ENCODE measurements around the gene ITPRIPL2.

The ITPRIPL2 gene

DNA sequence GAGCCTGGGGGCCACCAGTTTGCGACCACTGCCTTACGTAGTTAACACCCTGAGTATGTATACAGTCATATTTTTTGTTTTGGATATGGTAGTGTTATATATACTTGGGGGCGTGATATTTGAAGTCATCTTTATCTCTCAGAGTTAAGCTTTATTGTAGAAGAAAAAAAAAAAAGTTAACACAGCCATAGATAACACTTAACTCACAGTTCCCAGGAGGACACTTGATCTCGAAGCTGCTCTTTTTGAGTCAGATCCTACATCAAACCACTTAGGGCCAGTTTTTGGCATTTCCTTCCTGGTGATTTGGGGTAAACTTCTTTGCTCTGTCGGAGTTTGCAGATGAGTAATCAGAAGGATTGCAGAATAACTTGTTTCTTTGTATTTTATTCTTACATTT is 5.8 kb downstream of the ITPRIPL2 start:
- no peak for DNase-seq (ENCODE audit: low spot score)

DNA sequence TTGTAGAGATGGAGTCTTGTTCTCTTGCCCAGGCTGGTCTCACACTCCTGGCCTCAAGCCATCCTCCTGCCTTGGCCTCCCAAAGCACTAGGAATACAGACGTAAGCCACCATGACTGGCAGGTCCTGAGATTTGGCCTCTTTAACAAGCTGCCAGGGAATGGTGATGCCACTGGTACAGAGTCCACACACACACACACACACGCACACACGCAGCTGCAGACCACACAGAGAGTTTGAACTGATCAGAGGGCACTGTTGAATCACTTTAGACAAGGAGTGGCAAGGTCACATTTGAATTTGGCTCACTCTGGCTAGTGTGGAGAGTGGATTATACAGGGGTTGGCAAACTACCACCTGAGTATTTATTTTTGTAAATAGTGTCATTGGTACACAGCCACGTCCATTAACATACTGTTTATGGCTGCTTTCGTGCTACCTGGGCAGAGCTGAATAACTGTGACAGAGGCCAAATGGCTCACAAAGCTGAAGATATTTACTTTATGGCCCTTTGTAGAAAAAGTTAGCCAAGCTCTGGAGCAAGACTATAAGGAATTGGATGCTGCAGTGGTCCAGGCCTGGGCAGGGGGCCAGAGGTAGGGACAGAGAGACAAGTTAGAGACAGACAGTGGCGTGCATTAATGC is 9.9 kb downstream of the ITPRIPL2 start:
- no peak for DNase-seq (ENCODE audit: low spot score)
- no peak for FAIRE-seq

More for the DNA sequence above, 5.8 kb downstream of the ITPRIPL2 start:
- no peak for FAIRE-seq

DNA sequence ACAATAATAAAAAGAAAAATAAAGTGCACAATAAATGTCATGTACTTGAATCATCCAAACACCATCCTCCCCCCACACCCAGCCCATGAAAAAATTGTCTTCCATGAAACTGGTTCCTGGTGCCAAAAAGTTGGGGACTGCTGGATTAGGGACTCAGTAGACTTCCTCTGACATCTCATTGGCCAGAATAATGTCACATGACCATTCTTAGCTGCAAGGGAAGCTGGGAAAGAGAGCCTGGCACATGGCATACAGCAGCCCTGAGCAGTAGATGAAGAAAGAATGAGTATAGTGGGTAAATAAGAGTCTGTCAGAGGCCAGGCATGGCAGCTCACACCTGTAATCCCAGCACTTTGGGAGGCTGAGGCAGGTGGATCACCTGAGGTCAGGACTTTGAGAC is 12.5 kb downstream of the ITPRIPL2 start:
- DNase-seq (ENCODE audit: low spot score): no peak
- no peak for FAIRE-seq

GRCh38 chr16:19127205-19127604 is 13.4 kb downstream of the ITPRIPL2 start:
- FAIRE-seq (no peak), DNase-seq (ENCODE audit: low spot score) (no peak)

DNA sequence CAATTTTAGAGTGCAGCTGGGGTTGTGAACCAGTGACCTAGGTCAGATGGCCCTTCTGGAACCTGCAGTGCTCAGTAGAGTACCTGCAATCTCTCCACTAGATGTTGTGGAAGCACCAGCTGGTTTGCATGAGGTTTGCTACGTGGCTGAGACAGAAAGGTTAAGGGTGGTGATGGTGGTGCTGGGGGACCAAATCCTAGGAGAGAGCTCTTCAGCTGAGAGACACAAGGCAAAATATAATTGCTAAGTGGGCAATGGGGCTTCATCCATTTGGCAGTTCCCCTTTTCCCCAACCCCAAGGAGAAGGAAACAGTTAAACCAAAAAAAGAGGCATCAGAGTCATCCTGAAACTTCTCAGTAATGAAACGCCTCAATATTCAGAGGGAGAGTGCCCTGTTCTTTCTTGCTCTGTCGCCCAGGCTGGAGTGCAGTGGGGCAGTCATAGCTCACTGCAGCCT is 13.9 kb downstream of the ITPRIPL2 start:
- FAIRE-seq (no peak), DNase-seq (ENCODE audit: low spot score) (no peak)

GRCh38 chr16:19128454-19129200 is 14.9 kb downstream of the ITPRIPL2 start:
- DNase-seq (ENCODE audit: low spot score): no peak
- FAIRE-seq: no peak

- no peak for FAIRE-seq
- DNase-seq (ENCODE audit: low spot score): no peak
Observed at GRCh38 chr16:19130385-19130784, 16.6 kb downstream of the ITPRIPL2 start.

GRCh38 chr16:19130852-19131824 is 17.4 kb downstream of the ITPRIPL2 start:
- FAIRE-seq (no peak), DNase-seq (ENCODE audit: low spot score) (peak; percentile 52)

DNA sequence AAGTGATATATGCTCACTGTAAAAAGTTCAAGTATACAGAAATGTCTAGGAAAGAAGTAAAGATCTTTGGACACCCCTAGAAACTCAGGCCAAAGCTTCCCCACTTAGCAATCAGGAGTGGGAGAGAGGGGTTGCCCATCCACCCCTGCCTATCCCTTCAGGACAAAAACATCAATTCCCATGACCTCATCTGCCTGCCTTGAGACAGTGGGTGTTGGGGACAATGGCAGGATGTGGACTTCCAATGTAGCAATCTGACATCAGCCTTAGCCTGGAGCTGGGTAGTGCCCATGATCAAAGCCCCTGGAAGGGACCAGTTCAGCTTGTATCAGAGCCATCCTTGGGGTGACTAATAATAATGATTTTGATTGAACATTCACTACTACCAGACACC is 18.1 kb downstream of the ITPRIPL2 start:
- FAIRE-seq (no peak), DNase-seq (ENCODE audit: low spot score) (no peak)

- FAIRE-seq (no peak), DNase-seq (ENCODE audit: low spot score) (no peak)
Observed at GRCh38 chr16:19132255-19132654, 18.5 kb downstream of the ITPRIPL2 start.

DNA sequence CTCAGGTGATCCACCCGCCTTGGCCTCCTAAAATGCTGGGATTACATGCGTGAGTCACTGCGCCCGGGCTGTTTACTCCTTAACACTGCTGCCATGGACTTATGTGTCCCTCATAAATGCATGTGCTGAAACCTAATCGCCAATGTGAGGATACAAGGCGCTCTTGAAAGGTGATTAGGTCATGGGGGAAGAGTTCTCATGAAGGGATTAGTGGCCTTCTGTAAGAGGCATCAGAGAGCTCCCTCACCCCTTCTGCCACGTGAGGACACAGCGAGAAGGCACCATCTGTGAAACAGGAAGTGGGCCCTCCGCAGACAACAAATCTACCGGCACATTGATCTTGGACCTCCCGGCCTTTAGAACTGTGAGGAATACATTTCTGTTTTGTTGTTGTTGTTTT is 19.1 kb downstream of the ITPRIPL2 start:
- FAIRE-seq (no peak), DNase-seq (ENCODE audit: low spot score) (no peak)

DNA sequence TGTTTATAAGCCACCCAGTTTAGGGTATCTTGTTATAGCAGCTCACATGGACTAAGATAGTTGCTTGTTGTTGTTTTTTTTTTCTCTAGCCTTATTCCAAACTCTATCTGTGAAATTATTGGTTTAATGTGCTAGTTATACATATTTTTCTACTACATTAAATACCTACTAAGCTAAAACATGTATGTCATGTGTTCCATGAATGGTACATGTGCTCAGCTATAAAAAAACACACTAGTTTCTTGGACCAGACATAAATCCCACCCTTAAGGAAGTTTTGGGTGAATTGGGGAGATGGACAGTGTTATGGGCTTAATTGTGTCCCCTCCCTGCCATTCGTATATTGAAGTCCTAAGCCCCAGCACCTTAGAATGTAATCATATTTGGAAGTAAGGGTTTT is 19.8 kb downstream of the ITPRIPL2 start:
- no peak for FAIRE-seq
- no peak for DNase-seq (ENCODE audit: low spot score)

DNA sequence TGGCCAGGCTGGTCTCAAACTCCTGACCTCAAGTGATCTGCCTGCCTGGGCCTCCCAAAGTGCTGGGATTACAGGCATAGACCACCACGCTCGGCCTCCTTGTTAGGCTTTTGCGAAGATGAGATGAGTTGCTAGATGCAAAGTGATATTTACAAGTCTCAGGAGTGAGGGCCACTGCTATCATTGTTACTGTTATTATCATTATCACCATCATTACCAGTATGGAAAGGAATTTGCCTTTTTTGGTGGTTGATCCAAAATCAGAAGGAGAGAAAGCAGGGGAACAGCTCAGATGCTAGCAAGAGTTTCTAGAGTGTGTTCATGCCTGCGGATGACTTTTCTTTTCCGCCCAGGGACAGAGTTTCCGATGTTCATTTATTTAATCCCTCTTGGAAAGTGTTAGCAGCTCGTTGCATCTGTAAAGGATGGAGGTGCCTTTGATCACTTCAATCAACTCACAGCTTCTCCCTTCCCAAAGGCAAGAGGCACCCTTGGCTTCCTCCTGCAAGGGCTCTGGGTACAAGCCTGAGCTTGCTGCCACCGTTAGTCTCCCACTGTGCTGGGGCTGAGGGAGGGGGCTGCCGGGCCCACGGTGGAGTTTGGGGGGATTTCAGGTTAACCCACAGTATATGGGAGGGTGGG is 21.6 kb downstream of the ITPRIPL2 start:
- FAIRE-seq (no peak), DNase-seq (ENCODE audit: low spot score) (no peak)

GRCh38 chr16:19135896-19136438 is 22.2 kb downstream of the ITPRIPL2 start:
- peak; percentile 57 for DNase-seq (ENCODE audit: low spot score)
- no peak for FAIRE-seq

GRCh38 chr16:19136549-19137196 is 22.9 kb downstream of the ITPRIPL2 start:
- no peak for FAIRE-seq
- no peak for DNase-seq (ENCODE audit: low spot score)

GRCh38 chr16:19137201-19138128 is 23.7 kb downstream of the ITPRIPL2 start:
- DNase-seq (ENCODE audit: low spot score) (no peak), FAIRE-seq (no peak)

DNA sequence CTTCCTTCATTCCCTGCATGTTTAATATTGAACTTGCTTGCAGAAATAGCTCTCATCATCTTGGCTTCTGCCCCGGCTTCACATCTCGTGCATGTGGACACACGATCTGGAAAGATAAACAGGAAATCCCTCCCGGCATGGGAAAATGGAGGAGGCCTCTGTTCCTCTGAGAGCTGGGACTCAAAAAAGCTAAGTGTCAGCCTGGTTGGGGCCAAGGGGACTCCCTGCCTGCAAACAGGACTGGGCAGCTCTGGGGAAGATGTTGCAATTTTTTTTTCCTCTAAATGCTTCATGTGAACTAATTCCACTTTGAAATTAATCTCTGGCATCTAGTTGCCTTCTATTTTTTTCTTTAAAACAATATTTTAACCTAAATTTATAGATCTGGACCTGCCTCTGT is 24.8 kb downstream of the ITPRIPL2 start:
- DNase-seq (ENCODE audit: low spot score) (peak; percentile 29), FAIRE-seq (no peak)

DNA sequence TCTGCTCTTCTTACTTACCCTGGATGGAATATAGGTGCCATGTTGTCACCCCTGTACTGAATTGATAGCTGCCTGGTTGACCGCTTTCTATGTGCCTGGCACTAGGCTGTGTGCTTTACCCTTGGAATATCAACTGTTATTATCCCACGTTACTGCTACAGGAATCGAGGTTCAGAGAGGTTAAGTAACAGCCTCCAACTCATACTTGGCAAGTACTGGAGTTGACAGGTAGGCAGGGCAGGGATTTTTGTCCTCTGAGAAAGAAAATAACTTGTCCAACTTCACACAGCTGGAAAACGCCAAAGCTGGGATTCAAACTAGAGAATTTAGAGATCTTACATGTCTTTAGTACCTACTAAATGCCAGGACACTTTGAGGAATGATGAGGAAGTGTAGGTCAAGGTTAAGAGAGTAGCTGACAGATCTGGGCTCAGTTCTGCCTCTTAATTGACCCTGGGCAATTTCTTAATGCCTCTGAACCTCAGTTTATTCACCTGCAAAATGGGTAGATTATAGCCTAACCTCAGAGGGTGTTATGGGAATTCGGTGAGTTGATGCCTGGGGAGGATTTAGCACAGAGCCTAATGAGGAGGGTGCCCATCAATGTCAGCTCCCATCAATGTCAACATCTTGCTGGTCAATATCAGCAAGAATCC is 25.8 kb downstream of the ITPRIPL2 start:
- DNase-seq (ENCODE audit: low spot score) (no peak), FAIRE-seq (no peak)

GRCh38 chr16:19140396-19140795 is 26.6 kb downstream of the ITPRIPL2 start:
- FAIRE-seq: no peak
- no peak for DNase-seq (ENCODE audit: low spot score)
